ENCODE results near the gene TEKTIP1. TPM values are rescaled to one million over a fixed set of nuclear protein-coding genes. Genes with fewer than 3 reads are reported as not detected.

The TEKTIP1 gene
- total RNA-seq, 2 donors from 2014 or later: 0.41 to 5.3 TPM

DNA sequence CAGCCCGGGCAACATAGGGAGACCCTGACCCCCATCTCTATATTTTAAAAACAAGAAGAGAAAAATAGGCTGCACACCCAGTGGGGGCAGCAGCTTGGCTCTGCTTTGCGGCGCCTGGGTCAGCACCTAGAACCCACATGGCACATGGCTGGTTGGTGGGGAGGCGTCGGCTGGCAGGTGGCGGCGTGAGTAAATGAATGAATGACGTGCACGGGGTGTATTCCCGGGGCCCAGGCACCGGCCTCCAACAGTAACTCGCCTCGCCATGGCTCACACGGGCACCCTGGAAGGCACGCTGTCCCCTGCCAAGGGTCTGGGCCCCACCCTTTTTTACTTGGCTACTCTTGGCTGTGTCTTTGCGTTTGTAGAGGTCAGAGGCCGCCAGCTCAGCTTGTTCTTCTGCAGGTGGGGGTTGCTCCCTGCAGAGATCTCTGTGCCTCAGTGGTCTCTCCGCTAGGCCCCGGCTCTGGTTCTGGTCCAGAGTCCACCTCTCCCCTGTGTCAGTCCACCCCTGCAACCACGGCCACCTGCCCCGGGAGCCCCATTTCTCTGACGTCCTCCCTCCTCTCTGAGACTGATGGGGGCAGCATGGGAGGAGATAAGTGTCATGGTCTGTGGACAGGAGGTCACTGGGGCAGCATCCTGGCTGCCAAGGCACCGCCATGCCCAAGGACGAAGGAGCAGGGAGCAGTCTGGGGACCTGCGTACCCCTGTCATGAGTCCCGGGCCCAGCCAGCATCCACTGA lies 27.3 kb upstream of the TEKTIP1 start:
- DNase-seq (ENCODE audit: low spot score): no peak
- H3K27me3 ChIP-seq (replicated peaks; ENCODE audit: insufficient read depth): no peaks in the 10 kb centered on the region
- H3K9me3 ChIP-seq: no peaks in the 10 kb centered on the region
- H3K4me1 ChIP-seq (replicated peaks): peaks cover 2% of the 10 kb centered on the region
- WGBS: 73% methylated on average over 23 of the region's 26 CpGs
- no peak overlapping the region for H3K27ac ChIP-seq
- TF ChIP-seq CTCF (IDR thresholded peaks at IDR 0.05): no peak
- no peak for TF ChIP-seq POLR2A (IDR thresholded peaks at IDR 0.05)
- no peak for TF ChIP-seq POLR2AphosphoS5 (IDR thresholded peaks at IDR 0.05)
- intact Hi-C loops (cut with DNase I): no loop called here
- H3K36me3 ChIP-seq: no peaks in the 10 kb centered on the region
- H3K4me3 ChIP-seq: no peak overlapping the region

- Histone ChIP-seq H3K36me3 (no peaks in the 10 kb centered on the region), H3K9me3 (no peaks in the 10 kb centered on the region), H3K4me3 (no peak overlapping the region), H3K27me3 (replicated peaks; ENCODE audit: insufficient read depth) (no peaks in the 10 kb centered on the region), H3K4me1 (replicated peaks) (peaks cover 5% of the 10 kb centered on the region), H3K27ac (no peak overlapping the region)
- WGBS: 80% methylated on average over 17 of the region's 17 CpGs
- intact Hi-C loops (cut with DNase I): no loop called here
- no peak for DNase-seq (ENCODE audit: low spot score)
- no peak for TF ChIP-seq CTCF (IDR thresholded peaks at IDR 0.05)
- TF ChIP-seq POLR2AphosphoS5 (IDR thresholded peaks at IDR 0.05): no peak
- TF ChIP-seq POLR2A (IDR thresholded peaks at IDR 0.05): no peak
Observed at GRCh38 chr19:3512562-3513228, 26.3 kb upstream of the TEKTIP1 start.

DNA sequence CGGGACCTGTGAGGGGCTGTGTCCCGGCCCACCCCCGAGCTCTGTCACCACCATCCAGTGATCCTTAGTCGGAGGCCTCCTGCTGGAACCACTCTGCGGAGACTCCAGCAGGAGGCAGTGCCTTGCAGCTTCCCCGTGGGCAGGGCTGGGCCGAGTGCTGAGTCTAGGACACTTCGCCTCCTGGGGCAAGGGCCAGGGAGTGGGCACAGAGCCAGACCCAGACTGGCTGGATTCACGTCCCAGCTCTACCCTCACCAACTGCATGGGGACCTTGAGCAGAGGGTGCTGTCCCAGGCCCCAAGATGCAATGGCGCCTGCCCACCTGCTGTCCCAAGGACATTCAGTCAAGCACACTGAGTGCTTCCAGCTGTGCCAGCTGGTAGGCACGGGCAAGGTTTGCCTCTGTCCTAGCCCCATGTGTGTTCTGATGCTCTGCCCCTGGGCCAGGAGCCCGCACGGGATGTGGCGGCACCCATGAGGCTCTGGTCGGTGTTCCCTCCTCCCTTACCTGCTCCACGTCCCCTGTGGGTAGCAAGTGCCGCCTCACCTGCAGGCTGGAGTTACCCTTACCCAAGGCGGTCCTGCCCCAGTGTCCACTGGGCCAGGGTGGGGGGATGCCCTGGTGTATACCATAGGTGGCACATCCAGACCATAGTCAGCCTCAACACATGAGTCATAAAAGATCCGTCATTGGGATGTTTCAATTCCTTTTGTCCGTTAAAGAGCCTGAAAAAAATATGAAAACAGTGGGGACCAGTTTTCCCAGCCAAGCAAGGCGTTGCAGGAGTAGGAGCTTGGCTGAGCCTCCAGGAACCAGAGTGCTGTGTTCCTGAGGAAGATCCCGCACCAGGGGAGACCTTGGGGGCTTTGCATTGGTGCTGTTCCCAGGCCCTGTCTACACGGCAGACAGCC lies 25.5 kb upstream of the TEKTIP1 start:
- peaks cover 5% of the 10 kb centered on the region for H3K4me1 ChIP-seq (replicated peaks)
- no peaks in the 10 kb centered on the region for H3K9me3 ChIP-seq
- DNase-seq (ENCODE audit: low spot score): no peak
- no peaks in the 10 kb centered on the region for H3K36me3 ChIP-seq
- H3K4me3 ChIP-seq: no peak overlapping the region
- WGBS: 78% methylated on average over 22 of the region's 23 CpGs
- no peak for TF ChIP-seq POLR2AphosphoS5 (IDR thresholded peaks at IDR 0.05)
- TF ChIP-seq POLR2A (IDR thresholded peaks at IDR 0.05): no peak
- no peak for TF ChIP-seq CTCF (IDR thresholded peaks at IDR 0.05)
- intact Hi-C loops (cut with DNase I): no loop called here
- H3K27ac ChIP-seq: no peak overlapping the region
- H3K27me3 ChIP-seq (replicated peaks; ENCODE audit: insufficient read depth): no peaks in the 10 kb centered on the region

- Histone ChIP-seq H3K36me3 (no peaks in the 10 kb centered on the region), H3K4me1 (replicated peaks) (peaks cover 5% of the 10 kb centered on the region), H3K9me3 (no peaks in the 10 kb centered on the region), H3K27ac (no peak overlapping the region), H3K27me3 (replicated peaks; ENCODE audit: insufficient read depth) (no peaks in the 10 kb centered on the region), H3K4me3 (no peak overlapping the region)
- intact Hi-C loops (cut with DNase I): no loop called here
- DNase-seq (ENCODE audit: low spot score): no peak
- TF ChIP-seq POLR2A (IDR thresholded peaks at IDR 0.05): no peak
- 75% methylated on average over 9 of the region's 12 CpGs for WGBS
Observed at GRCh38 chr19:3514930-3515329, 24.0 kb upstream of the TEKTIP1 start.

- no peak for TF ChIP-seq POLR2A (IDR thresholded peaks at IDR 0.05)
- no peak for TF ChIP-seq POLR2AphosphoS5 (IDR thresholded peaks at IDR 0.05)
- no peak for TF ChIP-seq CTCF (IDR thresholded peaks at IDR 0.05)
- DNase-seq (ENCODE audit: low spot score): no peak
- H3K4me3 ChIP-seq: no peak overlapping the region
- intact Hi-C loops (cut with DNase I): no loop called here
- peaks cover 5% of the 10 kb centered on the region for H3K4me1 ChIP-seq (replicated peaks)
- WGBS: 53% methylated on average over 15 of the region's 15 CpGs
- no peaks in the 10 kb centered on the region for H3K9me3 ChIP-seq
- no peaks in the 10 kb centered on the region for H3K36me3 ChIP-seq
- no peak overlapping the region for H3K27ac ChIP-seq
- no peaks in the 10 kb centered on the region for H3K27me3 ChIP-seq (replicated peaks; ENCODE audit: insufficient read depth)
Observed at GRCh38 chr19:3515891-3516422, 23.0 kb upstream of the TEKTIP1 start.
